ENCODE results near the gene NEURL1B. TPM values are rescaled to one million over a fixed set of nuclear protein-coding genes. Genes with fewer than 3 reads are reported as not detected.
A peak's percentile ranks its signal among the peaks of the same experiment; 100 is the strongest.

The NEURL1B gene
- total and polyA plus RNA-seq, 11 donors: 11.8 to 47.1 (median 25.8) TPM

DNA sequence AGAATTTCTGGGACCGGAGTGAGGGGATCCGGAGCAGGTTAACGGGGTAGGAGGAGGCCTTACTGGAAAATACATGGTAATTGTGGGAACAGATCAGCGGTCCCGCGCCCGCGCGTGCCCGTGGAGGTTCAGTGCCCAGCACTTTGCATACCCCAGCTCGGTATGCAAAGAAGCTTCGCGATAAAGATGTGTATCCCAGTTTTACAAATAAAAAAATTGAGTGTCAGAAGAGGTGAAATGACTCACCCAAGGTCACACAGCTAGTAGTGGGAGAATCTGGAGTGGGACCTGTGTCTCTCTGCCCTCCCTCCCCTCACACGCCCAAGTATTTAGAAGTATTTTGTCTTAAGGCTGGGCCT is 967 bp downstream of the NEURL1B start:
- peak in 1 of 5 donors; percentile 36 for DNase-seq
- TF ChIP-seq POLR2A (IDR thresholded peaks at IDR 0.05): no peak
- TF ChIP-seq, protein P1, sequence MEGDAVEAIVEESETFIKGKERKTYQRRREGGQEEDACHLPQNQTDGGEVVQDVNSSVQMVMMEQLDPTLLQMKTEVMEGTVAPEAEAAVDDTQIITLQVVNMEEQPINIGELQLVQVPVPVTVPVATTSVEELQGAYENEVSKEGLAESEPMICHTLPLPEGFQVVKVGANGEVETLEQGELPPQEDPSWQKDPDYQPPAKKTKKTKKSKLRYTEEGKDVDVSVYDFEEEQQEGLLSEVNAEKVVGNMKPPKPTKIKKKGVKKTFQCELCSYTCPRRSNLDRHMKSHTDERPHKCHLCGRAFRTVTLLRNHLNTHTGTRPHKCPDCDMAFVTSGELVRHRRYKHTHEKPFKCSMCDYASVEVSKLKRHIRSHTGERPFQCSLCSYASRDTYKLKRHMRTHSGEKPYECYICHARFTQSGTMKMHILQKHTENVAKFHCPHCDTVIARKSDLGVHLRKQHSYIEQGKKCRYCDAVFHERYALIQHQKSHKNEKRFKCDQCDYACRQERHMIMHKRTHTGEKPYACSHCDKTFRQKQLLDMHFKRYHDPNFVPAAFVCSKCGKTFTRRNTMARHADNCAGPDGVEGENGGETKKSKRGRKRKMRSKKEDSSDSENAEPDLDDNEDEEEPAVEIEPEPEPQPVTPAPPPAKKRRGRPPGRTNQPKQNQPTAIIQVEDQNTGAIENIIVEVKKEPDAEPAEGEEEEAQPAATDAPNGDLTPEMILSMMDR (IDR thresholded peaks at IDR 0.05): no peak
- intact Hi-C loops (cut with DNase I): loop anchor here (2.0 to 10.0 kb wide), 13 partner anchors 40 to 165 kb away; no protein-coding TSS in a partner anchor
- WGBS, 4 donors: 13 to 36% (median 22%) methylated on average over 14 of the region's 14 CpGs
- H3K4me3 ChIP-seq: peak overlapping the region; percentile 73 to 98 (median 88)
- peaks cover 0 to 11% (median 0%) of the 10 kb centered on the region in 9 donors for H3K27me3 ChIP-seq
- H3K27ac ChIP-seq: peak overlapping the region; percentile 93 to 99 (median 98)
- peaks cover 3 to 61% (median 37%) of the 10 kb centered on the region in 12 donors for H3K4me1 ChIP-seq
- H3K36me3 ChIP-seq: peaks cover 0 to 25% (median 10%) of the 10 kb centered on the region in 9 donors
- H3K9me3 ChIP-seq: no peaks in the 10 kb centered on the region
- no peak for ATAC-seq

DNA sequence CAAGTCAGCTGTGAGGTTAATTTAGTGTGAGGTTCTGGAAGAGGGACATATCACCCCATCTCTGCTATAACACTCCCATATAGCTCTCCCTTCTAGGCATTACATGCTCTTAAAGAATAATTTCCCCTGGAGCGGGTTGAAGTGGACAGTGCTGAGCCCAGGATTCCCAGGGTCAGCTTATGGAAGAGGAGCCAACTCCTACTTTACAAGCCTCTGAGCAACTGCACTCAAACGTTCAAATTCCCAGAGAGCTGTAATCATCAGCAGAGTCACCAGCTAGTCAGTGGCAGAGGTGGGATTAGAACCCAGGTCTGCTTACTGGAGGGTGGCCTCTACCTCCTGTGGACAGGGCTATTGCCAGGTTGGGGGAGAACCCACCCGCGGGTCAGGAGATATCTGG is 1.4 kb downstream of the NEURL1B start:
- peaks cover 4 to 66% (median 41%) of the 10 kb centered on the region in 12 donors for H3K4me1 ChIP-seq
- H3K27ac ChIP-seq: peak overlapping the region; percentile 93 to 99 (median 98)

DNA sequence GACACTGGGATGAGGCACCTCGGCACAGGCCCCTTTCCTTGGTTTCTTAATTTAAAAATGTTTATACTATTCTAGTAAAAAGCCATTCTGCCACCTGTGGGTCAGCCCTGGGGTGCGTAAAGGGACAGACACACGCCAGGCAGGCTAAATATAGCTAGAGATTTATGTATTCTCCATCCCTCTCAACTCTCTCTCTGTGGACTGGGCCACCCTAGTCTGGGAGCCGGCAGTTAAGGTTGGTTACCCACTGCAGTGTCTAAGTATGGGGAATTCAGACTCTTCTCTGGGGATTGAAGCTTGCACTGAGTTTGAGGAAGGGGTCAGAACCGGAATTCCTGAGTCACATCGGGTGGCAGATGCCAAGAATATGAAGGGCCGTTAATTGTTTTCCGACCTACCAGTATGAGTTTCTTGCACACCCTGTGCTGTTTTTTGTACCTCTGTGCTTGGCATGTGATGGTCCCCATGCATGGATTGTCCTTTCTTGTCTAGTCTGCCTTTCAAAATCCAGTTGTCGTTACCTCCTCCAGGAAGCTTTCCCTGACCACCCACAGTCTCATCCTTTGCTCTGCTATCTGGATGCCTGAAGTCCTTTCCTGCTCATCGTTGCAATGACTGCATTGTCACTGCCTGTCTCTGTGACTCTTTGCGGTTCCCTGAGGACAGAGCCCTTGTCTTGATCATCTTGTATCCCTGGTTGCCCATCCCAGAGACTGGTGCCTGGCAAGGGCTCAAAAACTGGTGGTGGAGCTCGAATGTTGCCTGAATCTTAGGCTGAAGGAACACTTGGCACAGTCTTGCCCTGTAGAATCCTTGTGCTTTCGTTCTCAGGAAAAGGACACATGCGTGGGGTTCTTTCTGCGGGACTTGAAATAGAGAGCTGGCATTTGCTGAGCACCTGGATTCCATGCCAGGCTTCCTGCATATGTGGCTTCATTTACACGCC is 2.1 kb downstream of the NEURL1B start:
- TF ChIP-seq, protein P1 (IDR thresholded peaks at IDR 0.05): peak in 3 of 12 donors; percentile 16 to 39 (median 36)
- no peak for TF ChIP-seq POLR2A (IDR thresholded peaks at IDR 0.05)
- ATAC-seq: peak; percentile 19 to 56 (median 30)
- intact Hi-C loops (cut with DNase I): loop anchor here (1.0 to 10.0 kb wide), 14 partner anchors 41 to 166 kb away; no protein-coding TSS in a partner anchor
- peaks cover 4 to 73% (median 46%) of the 10 kb centered on the region in 12 donors for H3K4me1 ChIP-seq
- peak in 1 of 5 donors; percentile 23 for DNase-seq
- peaks cover 0 to 11% (median 0%) of the 10 kb centered on the region in 9 donors for H3K27me3 ChIP-seq
- WGBS, 4 donors: 21 to 38% (median 22%) methylated on average over 15 to 16 of the region's 16 CpGs
- peaks cover 0 to 28% (median 10%) of the 10 kb centered on the region in 9 donors for H3K36me3 ChIP-seq
- no peaks in the 10 kb centered on the region for H3K9me3 ChIP-seq
- peak overlapping the region; percentile 73 to 98 (median 88) for H3K4me3 ChIP-seq
- H3K27ac ChIP-seq: peak overlapping the region; percentile 93 to 99 (median 98)

More for the DNA sequence above, 1.4 kb downstream of the NEURL1B start:
- H3K27me3 ChIP-seq: peaks cover 0 to 11% (median 0%) of the 10 kb centered on the region in 9 donors
- WGBS, 4 donors: 13 to 31% (median 18%) methylated on average over 3 to 4 of the region's 4 CpGs
- peaks cover 0 to 25% (median 10%) of the 10 kb centered on the region in 9 donors for H3K36me3 ChIP-seq
- intact Hi-C loops (cut with DNase I): loop anchor here (2.0 to 10.0 kb wide), 13 partner anchors 40 to 165 kb away; no protein-coding TSS in a partner anchor
- ATAC-seq (peak in 3 of 4 donors; percentile 4 to 12 (median 11)), DNase-seq (no peak)
- TF ChIP-seq, protein P1 (IDR thresholded peaks at IDR 0.05): no peak
- TF ChIP-seq POLR2A (IDR thresholded peaks at IDR 0.05): no peak
- peak overlapping the region; percentile 73 to 98 (median 88) for H3K4me3 ChIP-seq
- H3K9me3 ChIP-seq: no peaks in the 10 kb centered on the region

Measured in heart left ventricle (tissue), 16 donors.